ENCODE measurements around the gene ULK2.

- TF ChIP-seq, protein P1, sequence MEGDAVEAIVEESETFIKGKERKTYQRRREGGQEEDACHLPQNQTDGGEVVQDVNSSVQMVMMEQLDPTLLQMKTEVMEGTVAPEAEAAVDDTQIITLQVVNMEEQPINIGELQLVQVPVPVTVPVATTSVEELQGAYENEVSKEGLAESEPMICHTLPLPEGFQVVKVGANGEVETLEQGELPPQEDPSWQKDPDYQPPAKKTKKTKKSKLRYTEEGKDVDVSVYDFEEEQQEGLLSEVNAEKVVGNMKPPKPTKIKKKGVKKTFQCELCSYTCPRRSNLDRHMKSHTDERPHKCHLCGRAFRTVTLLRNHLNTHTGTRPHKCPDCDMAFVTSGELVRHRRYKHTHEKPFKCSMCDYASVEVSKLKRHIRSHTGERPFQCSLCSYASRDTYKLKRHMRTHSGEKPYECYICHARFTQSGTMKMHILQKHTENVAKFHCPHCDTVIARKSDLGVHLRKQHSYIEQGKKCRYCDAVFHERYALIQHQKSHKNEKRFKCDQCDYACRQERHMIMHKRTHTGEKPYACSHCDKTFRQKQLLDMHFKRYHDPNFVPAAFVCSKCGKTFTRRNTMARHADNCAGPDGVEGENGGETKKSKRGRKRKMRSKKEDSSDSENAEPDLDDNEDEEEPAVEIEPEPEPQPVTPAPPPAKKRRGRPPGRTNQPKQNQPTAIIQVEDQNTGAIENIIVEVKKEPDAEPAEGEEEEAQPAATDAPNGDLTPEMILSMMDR (conservative IDR thresholded peaks at IDR 0.05), result no peak
- no peak for TF ChIP-seq ZFX (IDR thresholded peaks at IDR 0.05)
Observed at GRCh38 chr17:19904412-19904811, 36.7 kb upstream of the ULK2 start.
